Stomach smooth muscle (tissue), 2 donors: ENCODE measurements around the gene CACNA1H.

Source experiments
- H3K27ac ChIP-seq: one replicate; pipeline ENCODE4 v1.7.0; 2013; ENCODE audit warnings: mild to moderate bottlenecking, low read length, inconsistent platforms
- H3K27me3 ChIP-seq, 2 donors: one replicate each; pipeline ENCODE4 v1.7.0; 2013; ENCODE audit warnings: low read length in 2 of 2; ENCODE audit not compliant: insufficient read depth in 2 of 2, control insufficient read depth in 1 of 2
- H3K36me3 ChIP-seq, 2 donors: one replicate each; pipeline ENCODE4 v1.7.0; 2013; ENCODE audit warnings: low read length in 2 of 2; ENCODE audit not compliant: control insufficient read depth in 2 of 2, insufficient read depth in 2 of 2
- H3K4me1 ChIP-seq: one replicate; pipeline ENCODE4 v1.7.0; 2013; ENCODE audit warnings: low read length; ENCODE audit not compliant: control insufficient read depth, insufficient read depth
- H3K4me3 ChIP-seq, 2 donors: one replicate each; pipeline ENCODE4 v1.7.0; 2013; ENCODE audit warnings: low read length in 2 of 2
- H3K9ac ChIP-seq, 2 donors: one replicate each; pipeline ENCODE4 v1.7.0; 2013; ENCODE audit warnings: low read length in 2 of 2, mild to moderate bottlenecking in 1 of 2
- H3K9me3 ChIP-seq, 2 donors: one replicate each; pipeline ENCODE4 v1.7.0; 2013; ENCODE audit warnings: low read length in 2 of 2; ENCODE audit not compliant: control insufficient read depth in 2 of 2
- donor health status: healthy.
- donor health status: Pancreatic carcinoma.

Gene CACNA1H

GRCh38 chr16:1152123-1152638, 725 bp upstream of the CACNA1H start:
- Histone ChIP-seq H3K27me3 (peaks cover 0 to 2% of the 10 kb centered on the region in 2 donors), H3K9me3 (no peaks in the 10 kb centered on the region), H3K4me1 (peaks cover 55% of the 10 kb centered on the region), H3K9ac (no peak overlapping the region), H3K4me3 (peak overlapping the region in 1 of 2 donors; percentile 52), H3K27ac (peak overlapping the region; percentile 46), H3K36me3 (no peaks in the 10 kb centered on the region)

- peak overlapping the region; percentile 58 to 80 for H3K9ac ChIP-seq
- peak overlapping the region; percentile 97 for H3K27ac ChIP-seq
- no peaks in the 10 kb centered on the region for H3K9me3 ChIP-seq
- peak overlapping the region; percentile 35 to 75 for H3K4me3 ChIP-seq
- peaks cover 0 to 2% of the 10 kb centered on the region in 2 donors for H3K27me3 ChIP-seq
- H3K4me1 ChIP-seq = peaks cover 68% of the 10 kb centered on the region
- no peaks in the 10 kb centered on the region for H3K36me3 ChIP-seq
Measured at GRCh38 chr16:1153480-1154160, 714 bp downstream of the CACNA1H start.

GRCh38 chr16:1154291-1154886, 1.5 kb downstream of the CACNA1H start:
- H3K27me3 ChIP-seq = peaks cover 0 to 2% of the 10 kb centered on the region in 2 donors
- peak overlapping the region; percentile 97 for H3K27ac ChIP-seq
- no peaks in the 10 kb centered on the region for H3K36me3 ChIP-seq
- H3K9me3 ChIP-seq = no peaks in the 10 kb centered on the region
- peak overlapping the region; percentile 78 to 80 for H3K9ac ChIP-seq
- H3K4me1 ChIP-seq = peaks cover 76% of the 10 kb centered on the region
- H3K4me3 ChIP-seq = peak overlapping the region; percentile 65 to 75

- H3K27me3 ChIP-seq = peaks cover 0 to 2% of the 10 kb centered on the region in 2 donors
- peaks cover 78% of the 10 kb centered on the region for H3K4me1 ChIP-seq
- peak overlapping the region; percentile 97 for H3K27ac ChIP-seq
- peak overlapping the region; percentile 65 to 75 for H3K4me3 ChIP-seq
- H3K9ac ChIP-seq = peak overlapping the region; percentile 78 to 80
- H3K9me3 ChIP-seq = no peaks in the 10 kb centered on the region
- no peaks in the 10 kb centered on the region for H3K36me3 ChIP-seq
Measured at GRCh38 chr16:1154887-1155331, 2.0 kb downstream of the CACNA1H start.

- Histone ChIP-seq H3K9me3 (no peaks in the 10 kb centered on the region), H3K9ac (peak overlapping the region; percentile 62 to 80), H3K27ac (peak overlapping the region; percentile 97), H3K27me3 (peaks cover 0 to 2% of the 10 kb centered on the region in 2 donors), H3K4me1 (peaks cover 78% of the 10 kb centered on the region), H3K4me3 (peak overlapping the region; percentile 65 to 75), H3K36me3 (no peaks in the 10 kb centered on the region)
Measured at GRCh38 chr16:1155353-1156054, 2.6 kb downstream of the CACNA1H start.

- H3K9ac ChIP-seq = peak overlapping the region; percentile 62 to 80
- peak overlapping the region; percentile 6 to 75 for H3K4me3 ChIP-seq
- peaks cover 0 to 2% of the 10 kb centered on the region in 2 donors for H3K27me3 ChIP-seq
- peaks cover 81% of the 10 kb centered on the region for H3K4me1 ChIP-seq
- no peaks in the 10 kb centered on the region for H3K9me3 ChIP-seq
- H3K27ac ChIP-seq = peak overlapping the region; percentile 97
- H3K36me3 ChIP-seq = no peaks in the 10 kb centered on the region
Measured at GRCh38 chr16:1156055-1156982, 3.4 kb downstream of the CACNA1H start.

GRCh38 chr16:1156983-1157638, 4.2 kb downstream of the CACNA1H start:
- peak overlapping the region; percentile 97 for H3K27ac ChIP-seq
- peaks cover 81% of the 10 kb centered on the region for H3K4me1 ChIP-seq
- no peaks in the 10 kb centered on the region for H3K9me3 ChIP-seq
- no peaks in the 10 kb centered on the region for H3K36me3 ChIP-seq
- peaks cover 0 to 2% of the 10 kb centered on the region in 2 donors for H3K27me3 ChIP-seq
- H3K9ac ChIP-seq = peak overlapping the region; percentile 55 to 80
- peak overlapping the region; percentile 6 to 75 for H3K4me3 ChIP-seq

GRCh38 chr16:1157639-1158455, 4.9 kb downstream of the CACNA1H start:
- H3K9ac ChIP-seq = peak overlapping the region; percentile 36 to 80
- H3K4me3 ChIP-seq = peak overlapping the region; percentile 6 to 75
- H3K27ac ChIP-seq = peak overlapping the region; percentile 97

More at GRCh38 chr16:1157639-1158455, 4.9 kb downstream of the CACNA1H start:
- Histone ChIP-seq H3K4me1 (peaks cover 87% of the 10 kb centered on the region), H3K27me3 (peaks cover 0 to 2% of the 10 kb centered on the region in 2 donors), H3K36me3 (no peaks in the 10 kb centered on the region), H3K9me3 (no peaks in the 10 kb centered on the region)
